Sigmoid colon (tissue), 4 donors: ENCODE results near the gene TSR2.

Source experiments
- EP300 ChIP-seq, 4 donors: sonication (generic); formaldehyde crosslinking; IDR thresholded peaks; one replicate each; pipeline ENCODE4 v1.6.1; 2017; ENCODE audit warnings: antibody characterized with exemption in 4 of 4
- POLR2AphosphoS5 ChIP-seq, 4 donors: sonication (generic); formaldehyde crosslinking; IDR thresholded peaks; one replicate each; pipeline ENCODE4 v1.6.1; 2017; ENCODE audit warnings: antibody characterized with exemption in 4 of 4

GRCh38 chrX:54452920-54453319 lies 12.7 kb downstream of the TSR2 start:
- no peak for TF ChIP-seq POLR2AphosphoS5 (IDR thresholded peaks at IDR 0.05)
- no peak for TF ChIP-seq EP300 (IDR thresholded peaks at IDR 0.05)
